HepG2 (cell line): ENCODE results near the gene INSRR. TPM values are rescaled to one million over a fixed set of nuclear protein-coding genes. Genes with fewer than 3 reads are reported as not detected.

Experiments used
- AKNA ChIP-seq: sonication (generic); formaldehyde crosslinking; IDR thresholded peaks from 2 replicates; pipeline ENCODE4 v1.4.0; 2020; ENCODE audit warnings: missing genetic modification reagents, borderline replicate concordance
- ARID2 ChIP-seq: sonication (generic); formaldehyde crosslinking; IDR thresholded peaks from 2 replicates; pipeline ENCODE4 v1.8.1; 2022; ENCODE audit warnings: mild to moderate bottlenecking, missing genetic modification reagents, borderline replicate concordance
- CC2D1A ChIP-seq: sonication (generic); formaldehyde crosslinking; IDR thresholded peaks from 2 replicates; pipeline ENCODE4 v1.8.1; 2023; ENCODE audit warnings: mild to moderate bottlenecking, missing genetic modification reagents
- CHD2 ChIP-seq: IDR thresholded peaks from 2 replicates; pipeline ENCODE4 v1.6.1; 2011; ENCODE audit warnings: low read depth, low read length, improper control_type of control experiment
- E2F1 ChIP-seq: sonication (generic); formaldehyde crosslinking; IDR thresholded peaks from 2 replicates; pipeline ENCODE4 v1.5.0; 2020; ENCODE audit warnings: missing genetic modification reagents
- ESRRA ChIP-seq: sonication (generic); formaldehyde crosslinking; IDR thresholded peaks from 2 replicates; pipeline ENCODE4 v1.5.1; 2020; ENCODE audit warnings: mild to moderate bottlenecking, low read depth, missing genetic modification reagents
- GABPA ChIP-seq, 2 experiments: IDR thresholded peaks; 2 replicates each; pipeline ENCODE4 v1.6.1; 2011 to 2016; ENCODE audit warnings: low read depth in 2 of 2, low read length in 1 of 2, missing biosample characterization in 1 of 2, missing genetic modification characterization in 1 of 2
- HMGXB4 ChIP-seq, 2 experiments: sonication (generic) in 1 of 2; formaldehyde crosslinking in 1 of 2; IDR thresholded peaks; 2 replicates each; pipeline versions ENCODE4 v1.4.0 to v1.6.1; 2018 to 2020; ENCODE audit warnings: missing genetic modification reagents in 2 of 2, borderline replicate concordance in 1 of 2, low read depth in 1 of 2, mild to moderate bottlenecking in 1 of 2, missing biosample characterization in 1 of 2
- MED1 ChIP-seq: sonication (generic); formaldehyde crosslinking; IDR thresholded peaks from 2 replicates; pipeline ENCODE4 v1.4.0; 2020; ENCODE audit warnings: missing genetic modification reagents
- MNT ChIP-seq: fragments of 450-650 bp; IDR thresholded peaks from 2 replicates; pipeline ENCODE4 v1.6.1; 2016
- NFATC3 ChIP-seq: sonication (generic); formaldehyde crosslinking; IDR thresholded peaks from 2 replicates; pipeline ENCODE4 v1.5.1; 2020; ENCODE audit warnings: mild to moderate bottlenecking, missing genetic modification reagents
- U2AF2 ChIP-seq: fragments of 200-400 bp; formaldehyde crosslinking; IDR thresholded peaks from 2 replicates; pipeline ENCODE4 v1.6.1; 2017; ENCODE audit warnings: low read depth, mild to moderate bottlenecking, low read length
- ZFYVE20 ChIP-seq: sonication (generic); formaldehyde crosslinking; IDR thresholded peaks from 2 replicates; pipeline ENCODE4 v1.8.0; 2023; ENCODE audit warnings: low read depth, mild to moderate bottlenecking, moderate library complexity, missing genetic modification reagents, borderline replicate concordance
- ZNF329 ChIP-seq: sonication (generic); formaldehyde crosslinking; IDR thresholded peaks from 2 replicates; pipeline ENCODE4 v1.9.0; 2021; ENCODE audit warnings: low read depth, mild to moderate bottlenecking, missing genetic modification reagents
- ZNF33B ChIP-seq: sonication (generic); formaldehyde crosslinking; IDR thresholded peaks from 2 replicates; pipeline ENCODE4 v1.5.1; 2020; ENCODE audit warnings: mild to moderate bottlenecking, missing genetic modification reagents
- ZNF503 ChIP-seq: sonication (generic); formaldehyde crosslinking; IDR thresholded peaks from 2 replicates; pipeline ENCODE4 v1.4.0; 2020; ENCODE audit warnings: missing genetic modification reagents
- polyA plus RNA-seq, 8 experiments: library from polyadenylated mRNA; depleted of rRNA in 3 of 8; stranded (reverse) in 7 of 8; unstranded in 1 of 8; fragments of >200 nt; fragmentation: Illumina TruSeq in 4 of 8; extraction: Trizol in 4 of 8; gene quantifications; 2 replicates each; pipeline versions ENCODE4 v1.2.1 to v1.2.3, GENCODE V29; 2011 to 2016; ENCODE audit warnings: low read depth in 4 of 8, missing spikeins in 1 of 8, mixed read lengths in 1 of 8; ENCODE audit not compliant: insufficient read depth in 1 of 8
- total RNA-seq, 5 experiments: library from RNA; depleted of rRNA; stranded (reverse); fragments of >200 nt; fragmentation: Illumina TruSeq; extraction: Trizol; gene quantifications; 2 replicates each; pipeline ENCODE4 v1.2.3, GENCODE V29; 2016; ENCODE audit warnings: low read depth in 1 of 5

The INSRR gene
- total and polyA plus RNA-seq, 2 of the 13 experiments (the other 11 are each of a cell fraction or from before 2014, with no cell fraction given) = not detected

GRCh38 chr1:156813750-156814570 lies 45.0 kb downstream of the INSRR start (continued):
- TF ChIP-seq ZNF329 (CRISPR knock-in tag) = 0 out of 2 replicates have a peak, but pooled peaks have one; percentile 59
- peak; percentile 54; the same call in 1 of the 2 replicates for TF ChIP-seq ZNF33B (CRISPR knock-in tag)
- TF ChIP-seq GABPA (IDR thresholded peaks at IDR 0.05; ENCODE audit: low read depth, low read length) = no peak
- peak; percentile 30; the same call in 1 of the 2 replicates for TF ChIP-seq GABPA (CRISPR knock-in tag; IDR thresholded peaks at IDR 0.05; ENCODE audit: low read depth)
- peak; percentile 72 for TF ChIP-seq MNT
- TF ChIP-seq CC2D1A (CRISPR knock-in tag) = 0 out of 2 replicates have a peak, but pooled peaks have one; percentile 26
- TF ChIP-seq U2AF2 = no peak
- peak; percentile 82 for TF ChIP-seq ESRRA
- TF ChIP-seq E2F1 (CRISPR knock-in tag) = 0 out of 2 replicates have a peak, but pooled peaks have one; percentile 65
- TF ChIP-seq CHD2 = no peak
- peak; percentile 69 for TF ChIP-seq MED1 (CRISPR knock-in tag)
- TF ChIP-seq NFATC3 (CRISPR knock-in tag) = no peak
- TF ChIP-seq ZNF503 (CRISPR knock-in tag) = no peak
- TF ChIP-seq AKNA (CRISPR knock-in tag) = 0 out of 2 replicates have a peak, but pooled peaks have one; percentile 47
- no peak for TF ChIP-seq ARID2 (CRISPR knock-in tag)
- peak; percentile 92 for TF ChIP-seq ZFYVE20
- TF ChIP-seq HMGXB4 (CRISPR knock-in tag; IDR thresholded peaks at IDR 0.05; ENCODE audit: borderline replicate concordance in 1 of 2, low read depth in 1 of 2) = peak; percentile 80 to 89
